ENCODE measurements around the gene TNNT2.

- TF ChIP-seq POLR2AphosphoS5 (IDR thresholded peaks at IDR 0.05; ENCODE audit: low read depth, low read length) (no peak), POLR2A (IDR thresholded peaks at IDR 0.05; ENCODE audit: low read depth, low read length) (no peak), TAF1 (IDR thresholded peaks at IDR 0.05; ENCODE audit: low read depth, low read length) (no peak), SPI1 (IDR thresholded peaks at IDR 0.05; ENCODE audit: low read depth, low read length) (no peak), PAX5 (IDR thresholded peaks at IDR 0.05; ENCODE audit: insufficient read depth, low read length, severe bottlenecking) (no peak), POU2F2 (IDR thresholded peaks at IDR 0.05; ENCODE audit: low read depth, low read length) (no peak)
Measured at GRCh38 chr1:201355471-201355870, 22.0 kb downstream of the TNNT2 start.
